ENCODE measurements around the gene URAD.

URAD gene

GRCh38 chr13:27997904-27998522 lies 9.5 kb upstream of the URAD start:
- peak in 1 of 2 donors; percentile 17 for DNase-seq

GRCh38 chr13:27991881-27992280 lies 3.4 kb upstream of the URAD start:
- no peak for DNase-seq

- DNase-seq: no peak
These were observed 2.9 kb downstream of the URAD start for GRCh38 chr13:27985600-27985999.

GRCh38 chr13:27982361-27982760 lies 6.1 kb downstream of the URAD start:
- no peak for DNase-seq

- DNase-seq: no peak
These were observed 7.3 kb downstream of the URAD start for GRCh38 chr13:27981006-27981708.

GRCh38 chr13:27980280-27980998 lies 8.1 kb downstream of the URAD start:
- no peak for DNase-seq

- no peak for DNase-seq
These were observed 8.7 kb downstream of the URAD start for GRCh38 chr13:27979765-27980279.

- no peak for DNase-seq
These were observed 9.4 kb downstream of the URAD start for GRCh38 chr13:27979001-27979643.

GRCh38 chr13:27978301-27978968 lies 10.1 kb downstream of the URAD start:
- DNase-seq: no peak

- DNase-seq: no peak
These were observed 10.8 kb downstream of the URAD start for GRCh38 chr13:27977476-27978300.

- DNase-seq: no peak
These were observed 12.0 kb downstream of the URAD start for GRCh38 chr13:27976362-27977091.

- DNase-seq: no peak
These were observed 12.7 kb downstream of the URAD start for GRCh38 chr13:27975564-27976361.

GRCh38 chr13:27973961-27974662 lies 14.4 kb downstream of the URAD start:
- DNase-seq: no peak

- DNase-seq: no peak
These were observed 15.2 kb downstream of the URAD start for GRCh38 chr13:27973291-27973690.

- DNase-seq: no peak
These were observed 16.0 kb downstream of the URAD start for GRCh38 chr13:27972478-27972820.

GRCh38 chr13:27971776-27972477 lies 16.6 kb downstream of the URAD start:
- DNase-seq: no peak

- no peak for DNase-seq
These were observed 17.3 kb downstream of the URAD start for GRCh38 chr13:27971236-27971645.

- no peak for DNase-seq
These were observed 17.9 kb downstream of the URAD start for GRCh38 chr13:27970382-27971235.

All from CD4-positive, alpha-beta T cell treated with Interferon alpha-2 for 1 hour (primary cell).